ENCODE results near the gene ZNF438.
"Not testable (repeated sequence)": the region's sequence is repeated elsewhere in the genome, so short reads cannot be mapped to it uniquely, and the experiment has no call there.

Gene ZNF438

DNA sequence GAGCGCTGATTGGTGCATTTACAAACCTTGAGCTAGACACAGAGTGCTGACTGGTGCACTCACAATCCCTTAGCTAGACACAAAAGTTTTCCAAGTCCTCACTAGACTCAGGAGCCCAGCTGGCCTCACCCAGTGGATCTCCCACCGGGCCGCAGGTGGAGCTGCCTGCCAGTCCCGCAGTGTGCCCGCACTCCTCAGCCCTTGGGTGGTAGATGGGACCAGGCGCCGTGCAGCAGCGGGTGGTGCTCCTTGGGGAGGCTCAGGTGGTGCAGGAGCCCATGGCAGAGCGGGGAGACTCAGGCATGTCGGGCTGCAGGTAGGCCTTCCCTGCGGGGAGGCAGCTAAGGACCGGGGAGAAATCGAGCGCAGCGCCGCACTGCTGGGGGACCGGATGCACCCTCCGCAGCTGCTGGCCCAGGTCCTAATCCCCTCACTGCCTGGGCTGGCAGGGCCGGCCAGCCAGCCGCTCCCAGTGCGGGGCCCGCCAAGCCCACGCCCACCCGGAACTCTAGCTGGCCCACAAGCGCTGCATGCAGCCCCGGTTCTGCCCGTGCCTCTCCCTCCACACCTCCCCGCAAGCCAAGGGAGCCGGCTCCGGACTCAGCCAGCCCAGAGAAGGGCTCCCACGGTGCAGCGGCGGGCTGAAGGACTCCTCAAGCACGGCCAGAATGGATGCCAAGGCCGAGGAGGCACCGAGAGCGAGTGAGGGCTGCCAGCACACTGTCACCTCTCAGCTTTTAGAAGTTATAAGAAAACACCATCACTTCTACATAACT is 128.9 kb downstream of the ZNF438 start:
- DNase-seq (ENCODE audit: low read depth): no peak
- TF ChIP-seq, protein P1, sequence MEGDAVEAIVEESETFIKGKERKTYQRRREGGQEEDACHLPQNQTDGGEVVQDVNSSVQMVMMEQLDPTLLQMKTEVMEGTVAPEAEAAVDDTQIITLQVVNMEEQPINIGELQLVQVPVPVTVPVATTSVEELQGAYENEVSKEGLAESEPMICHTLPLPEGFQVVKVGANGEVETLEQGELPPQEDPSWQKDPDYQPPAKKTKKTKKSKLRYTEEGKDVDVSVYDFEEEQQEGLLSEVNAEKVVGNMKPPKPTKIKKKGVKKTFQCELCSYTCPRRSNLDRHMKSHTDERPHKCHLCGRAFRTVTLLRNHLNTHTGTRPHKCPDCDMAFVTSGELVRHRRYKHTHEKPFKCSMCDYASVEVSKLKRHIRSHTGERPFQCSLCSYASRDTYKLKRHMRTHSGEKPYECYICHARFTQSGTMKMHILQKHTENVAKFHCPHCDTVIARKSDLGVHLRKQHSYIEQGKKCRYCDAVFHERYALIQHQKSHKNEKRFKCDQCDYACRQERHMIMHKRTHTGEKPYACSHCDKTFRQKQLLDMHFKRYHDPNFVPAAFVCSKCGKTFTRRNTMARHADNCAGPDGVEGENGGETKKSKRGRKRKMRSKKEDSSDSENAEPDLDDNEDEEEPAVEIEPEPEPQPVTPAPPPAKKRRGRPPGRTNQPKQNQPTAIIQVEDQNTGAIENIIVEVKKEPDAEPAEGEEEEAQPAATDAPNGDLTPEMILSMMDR (conservative IDR thresholded peaks at IDR 0.05; ENCODE audit: low read depth, low read length): no peak
- no peak overlapping the region for H3K4me3 ChIP-seq (ENCODE audit: low read length)

DNA sequence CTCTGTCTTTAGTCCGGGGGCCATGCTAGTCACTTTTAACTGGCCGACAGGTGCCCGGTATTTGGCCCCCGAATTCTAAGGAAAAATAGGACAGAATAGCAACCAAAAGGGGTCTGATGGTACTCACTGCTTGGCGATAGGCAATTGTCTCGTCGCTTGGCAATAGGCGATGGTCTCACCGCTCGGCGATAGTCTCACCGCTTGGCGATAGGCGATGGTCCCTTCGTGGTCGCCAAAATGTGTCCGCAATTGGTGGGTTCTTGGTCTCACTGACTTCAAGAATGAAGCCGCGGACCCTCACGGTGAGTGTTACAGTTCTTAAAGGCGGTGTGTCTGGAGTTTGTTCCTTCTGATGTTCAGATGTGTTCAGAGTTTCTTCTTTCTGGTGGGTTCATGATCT is 130.2 kb downstream of the ZNF438 start:
- not testable (repeated sequence) for DNase-seq (ENCODE audit: low read depth); H3K4me3 ChIP-seq (ENCODE audit: low read length)

DNA sequence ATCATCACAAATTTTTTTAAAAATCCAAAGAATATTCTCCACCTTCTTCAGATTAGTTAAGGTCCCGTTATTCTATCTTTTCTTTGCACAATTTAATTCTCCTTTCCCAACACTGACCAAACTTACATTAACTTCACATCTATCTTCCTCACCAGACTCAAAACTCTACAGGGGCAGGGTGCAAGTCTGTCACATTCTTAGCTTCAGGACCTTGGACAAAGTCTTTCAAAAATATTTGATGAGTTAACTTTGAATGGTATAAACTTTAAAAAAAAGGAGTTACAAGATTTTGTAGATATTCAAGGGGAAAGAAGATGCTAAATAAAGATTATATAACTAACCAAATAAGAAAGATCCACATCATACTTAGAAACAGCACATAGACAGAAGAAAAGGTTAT is 132.7 kb downstream of the ZNF438 start:
- TF ChIP-seq, protein P1 (conservative IDR thresholded peaks at IDR 0.05; ENCODE audit: low read depth, low read length): no peak
- H3K4me3 ChIP-seq (ENCODE audit: low read length): no peak overlapping the region
- no peak for DNase-seq (ENCODE audit: low read depth)

DNA sequence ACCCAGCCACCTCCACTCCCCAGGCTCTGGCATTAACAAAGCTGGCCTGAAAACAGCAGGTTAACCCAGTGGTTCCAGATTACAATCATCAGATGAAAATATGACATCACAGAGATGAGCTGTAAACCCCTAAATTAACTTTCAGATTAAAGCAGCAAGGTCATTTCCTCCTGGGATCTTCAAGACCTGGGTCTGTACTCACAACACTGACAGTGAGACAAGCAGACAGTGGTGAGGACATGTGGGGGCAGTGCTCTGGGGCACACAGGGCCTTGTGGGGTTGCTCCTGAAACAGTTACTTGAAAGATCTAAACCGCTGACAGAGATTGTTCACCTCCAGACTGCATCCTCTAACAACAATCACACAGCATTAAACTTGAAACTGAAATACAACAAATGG is 134.1 kb downstream of the ZNF438 start:
- TF ChIP-seq, protein P1 (conservative IDR thresholded peaks at IDR 0.05; ENCODE audit: low read depth, low read length): no peak
- DNase-seq (ENCODE audit: low read depth): no peak

DNA sequence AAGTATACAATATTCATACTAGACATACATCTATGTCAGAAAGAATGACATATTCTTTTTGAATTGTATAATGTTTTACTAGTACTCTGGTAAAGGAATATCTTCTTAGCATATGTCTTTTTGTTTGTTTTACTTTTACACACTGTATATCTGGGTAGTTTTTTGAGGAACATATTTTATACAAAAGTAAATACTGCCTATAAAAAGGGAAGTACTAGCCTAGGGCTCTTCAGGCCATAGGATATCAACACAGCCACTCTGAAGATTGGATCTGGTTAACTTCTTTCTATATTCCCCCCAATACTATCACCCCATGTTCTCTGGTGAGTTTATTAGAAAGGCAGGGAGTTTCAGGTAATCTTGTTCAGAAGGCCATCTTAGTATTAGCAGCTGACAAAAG is 134.6 kb downstream of the ZNF438 start:
- no peak overlapping the region for H3K4me3 ChIP-seq (ENCODE audit: low read length)
- TF ChIP-seq, protein P1 (conservative IDR thresholded peaks at IDR 0.05; ENCODE audit: low read depth, low read length): no peak
- no peak for DNase-seq (ENCODE audit: low read depth)

More for the DNA sequence above, 134.1 kb downstream of the ZNF438 start:
- no peak overlapping the region for H3K4me3 ChIP-seq (ENCODE audit: low read length)

DNA sequence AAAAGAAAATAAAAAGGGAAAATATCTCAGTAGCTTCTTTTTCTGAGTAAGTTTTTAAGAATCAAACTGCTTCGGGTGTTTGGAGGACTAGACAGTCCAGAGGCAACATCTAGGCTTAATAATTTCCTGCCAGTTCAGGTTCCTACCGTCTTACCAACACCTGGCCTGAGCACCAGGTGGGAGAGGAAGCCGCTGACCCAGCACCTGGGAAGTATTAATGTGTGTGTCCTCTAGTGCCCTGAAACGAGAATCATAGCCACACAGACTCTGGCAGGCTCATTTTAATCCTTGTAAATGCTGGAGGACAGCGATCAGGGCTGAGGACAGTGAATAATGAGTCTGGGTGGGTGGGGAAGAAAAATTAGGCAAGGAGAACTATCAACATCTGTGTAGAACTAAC is 137.4 kb downstream of the ZNF438 start:
- H3K4me3 ChIP-seq (ENCODE audit: low read length): no peak overlapping the region
- DNase-seq (ENCODE audit: low read depth): no peak
- TF ChIP-seq, protein P1 (conservative IDR thresholded peaks at IDR 0.05; ENCODE audit: low read depth, low read length): no peak

DNA sequence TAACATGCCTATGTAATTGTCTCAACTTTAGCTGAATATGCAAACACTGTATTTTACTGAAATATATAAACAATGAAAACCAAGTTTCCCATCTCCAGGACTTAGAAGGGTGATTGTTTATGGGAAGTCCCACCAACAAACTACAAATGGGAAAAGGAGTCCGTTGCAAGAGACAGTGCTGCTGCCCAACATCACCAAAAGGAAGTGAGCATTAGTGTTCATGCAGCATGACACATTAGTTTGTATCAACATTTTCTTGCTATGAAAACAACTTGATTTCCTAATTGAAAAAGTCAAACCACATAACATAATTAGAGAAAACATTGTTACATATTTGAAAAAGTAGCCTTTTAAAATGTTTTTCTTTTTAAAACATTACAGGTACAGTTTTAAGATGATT is 138.5 kb downstream of the ZNF438 start:
- H3K4me3 ChIP-seq (ENCODE audit: low read length): no peak overlapping the region
- no peak for DNase-seq (ENCODE audit: low read depth)
- TF ChIP-seq, protein P1 (conservative IDR thresholded peaks at IDR 0.05; ENCODE audit: low read depth, low read length): no peak
